HG03571 (cell line): ENCODE results near the gene SCN1B.
"Not testable (repeated sequence)": the region's sequence is repeated elsewhere in the genome, so short reads cannot be mapped to it uniquely, and the experiment has no call there.

Source experiments
- ATAC-seq: cut with Tn5 transposase; IDR thresholded peaks from one replicate; pipeline ENCODE4 v1.9.1; 2021; ENCODE audit not compliant: unreplicated experiment

Gene SCN1B

GRCh38 chr19:35030257-35031071, at the start of gene SCN1B:
SCN1B (plus strand) TSS chr19:35030470; CDS start chr19:35030821, 351 bp downstream.
- ATAC-seq, result no peak

DNA sequence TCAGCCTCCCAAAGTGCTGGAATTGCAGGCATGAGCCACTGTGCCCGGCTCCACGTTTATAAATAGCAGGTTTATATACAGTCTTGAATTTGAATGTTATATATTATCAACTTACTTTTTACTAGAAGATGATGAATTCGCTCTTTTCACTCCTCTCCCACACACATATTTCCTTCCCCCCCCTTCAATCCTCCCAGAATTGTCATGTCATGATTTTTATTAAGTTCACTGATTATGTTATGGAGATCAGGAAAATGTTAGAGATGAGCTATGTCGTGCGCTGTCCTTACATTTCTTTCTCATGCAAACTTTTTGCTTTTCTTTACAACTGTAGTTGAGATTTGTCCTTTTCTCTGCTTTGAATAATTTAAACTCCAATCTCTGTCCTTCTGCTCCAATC, 48.0 kb upstream of the SCN1B start:
- no peak for ATAC-seq

- ATAC-seq, result no peak
Observed at GRCh38 chr19:34983786-34984185, 46.5 kb upstream of the SCN1B start.

DNA sequence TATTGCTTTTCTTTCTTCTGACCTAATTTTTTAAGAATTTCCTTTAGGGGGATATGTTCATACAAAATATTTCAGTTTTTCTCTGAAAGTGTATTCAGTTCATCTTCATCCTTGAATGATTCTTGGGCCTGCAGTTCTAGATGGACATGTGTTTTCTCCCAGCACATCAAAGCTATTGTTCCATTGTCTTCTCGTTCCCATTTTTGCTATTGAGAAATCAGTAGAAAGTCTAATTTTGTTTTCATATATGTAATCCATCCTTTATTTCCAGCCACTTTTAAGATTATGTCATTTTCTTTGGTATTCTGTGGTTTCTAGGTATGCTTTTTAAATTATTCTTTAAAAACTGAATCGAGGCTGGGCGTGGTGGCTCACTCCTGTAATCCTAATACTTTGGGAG, 46.0 kb upstream of the SCN1B start:
- no peak for ATAC-seq

DNA sequence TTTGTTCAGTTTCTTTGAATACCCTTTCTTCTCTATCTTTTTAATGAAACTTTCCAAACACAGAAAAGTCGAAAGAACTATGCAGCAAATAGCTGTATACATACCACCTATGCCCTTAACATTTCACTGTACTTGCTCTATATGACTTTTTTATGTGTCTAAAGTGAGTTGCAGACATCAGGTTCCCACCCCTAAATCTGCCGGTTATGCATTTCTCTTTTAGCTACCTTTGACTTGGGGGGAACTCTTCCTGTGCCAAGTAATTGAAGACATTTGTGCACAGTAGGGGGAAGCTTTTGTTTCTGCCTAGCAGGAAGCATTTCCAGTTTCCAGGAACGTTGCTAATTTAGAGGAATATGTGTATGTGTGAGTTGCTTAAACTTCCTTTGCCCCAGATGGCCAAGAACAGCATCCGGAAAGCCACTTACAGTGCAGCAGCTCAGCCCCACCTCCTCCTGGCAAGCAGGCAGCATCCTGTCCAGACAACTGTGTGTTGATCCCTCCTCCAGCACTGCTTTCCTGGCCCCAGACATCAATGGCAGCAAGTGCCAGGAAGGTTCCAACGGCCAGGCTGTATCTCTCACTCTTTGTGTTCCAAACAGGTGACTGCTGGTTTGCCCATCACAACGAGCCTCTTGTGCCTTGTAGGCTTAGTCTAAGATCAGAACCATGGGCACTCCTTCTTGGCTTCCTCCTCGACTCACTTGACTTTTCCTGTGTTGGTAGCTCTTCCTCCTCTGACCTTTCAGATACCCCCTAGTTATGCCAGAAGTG, 44.8 kb upstream of the SCN1B start:
- no peak for ATAC-seq

GRCh38 chr19:34988119-34988518, 42.2 kb upstream of the SCN1B start:
- no peak for ATAC-seq

DNA sequence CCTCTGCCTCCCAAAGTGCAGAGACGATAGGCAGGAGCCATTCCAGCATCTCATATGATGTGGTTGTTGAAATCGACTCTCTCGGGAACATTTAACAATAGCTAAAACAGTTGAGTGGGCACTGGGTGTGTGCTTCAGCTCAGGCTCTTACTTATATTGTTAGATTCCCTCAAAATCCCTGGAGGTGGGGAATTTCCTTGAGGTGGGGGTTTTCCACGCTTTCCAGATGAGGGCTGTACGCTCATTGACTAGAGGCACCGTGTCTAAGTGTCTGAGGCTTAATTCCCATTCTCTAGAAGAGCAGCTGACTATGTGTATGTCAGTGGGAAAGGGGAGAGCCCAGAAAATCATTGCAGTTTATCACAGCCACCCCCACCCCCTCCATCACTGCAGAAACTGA, 41.0 kb upstream of the SCN1B start:
- no peak for ATAC-seq

- no peak for ATAC-seq
Observed at GRCh38 chr19:34990578-34991192, 39.6 kb upstream of the SCN1B start.

- no peak for ATAC-seq
Observed at GRCh38 chr19:34991542-34992333, 38.5 kb upstream of the SCN1B start.

DNA sequence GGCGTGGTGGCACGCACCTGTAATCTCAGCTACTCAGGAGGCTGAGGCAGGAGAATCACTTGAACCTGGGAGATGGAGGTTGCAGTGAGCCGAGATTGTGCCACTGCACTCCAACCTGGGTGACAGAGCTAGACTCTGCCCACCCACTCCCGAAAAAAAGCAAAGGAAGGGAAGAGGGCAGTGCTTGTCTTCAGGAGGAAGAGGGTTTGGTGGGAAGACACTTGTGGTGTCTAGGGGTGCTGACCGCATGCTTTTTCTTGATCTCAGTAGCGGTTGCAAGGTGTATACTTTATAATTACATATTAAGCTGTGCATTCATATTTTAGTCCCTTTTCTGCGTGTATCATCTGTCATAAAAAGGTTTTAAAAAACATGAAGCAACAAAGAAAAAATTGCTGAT, 37.7 kb upstream of the SCN1B start:
- ATAC-seq, result not testable (repeated sequence)

GRCh38 chr19:34994286-34994642, 36.0 kb upstream of the SCN1B start:
- no peak for ATAC-seq

- ATAC-seq, result no peak
Observed at GRCh38 chr19:34994643-34995541, 35.4 kb upstream of the SCN1B start.

DNA sequence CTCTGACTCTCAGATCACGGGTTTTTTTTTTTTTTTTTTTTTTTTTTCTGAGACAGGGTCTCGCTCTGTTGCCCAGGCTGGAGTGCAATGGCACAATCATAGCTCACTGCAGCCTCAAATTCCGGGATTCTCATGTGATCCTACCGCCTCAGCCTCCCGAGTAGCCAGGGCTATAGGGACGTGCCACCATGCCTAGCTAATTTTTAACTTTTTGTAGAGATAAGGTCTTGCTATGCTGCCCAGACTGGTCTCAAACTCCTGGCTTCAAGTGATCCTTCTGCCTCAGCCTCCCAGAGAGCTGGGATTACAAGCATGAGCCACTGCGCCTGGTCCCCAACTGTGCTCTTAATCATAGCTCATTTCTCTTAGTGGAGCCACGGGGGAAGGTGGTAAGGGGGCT, 34.7 kb upstream of the SCN1B start:
- no peak for ATAC-seq

- no peak for ATAC-seq
Observed at GRCh38 chr19:34997071-34997617, 33.1 kb upstream of the SCN1B start.

- ATAC-seq, result not testable (repeated sequence)
Observed at GRCh38 chr19:34998224-34998623, 32.0 kb upstream of the SCN1B start.

DNA sequence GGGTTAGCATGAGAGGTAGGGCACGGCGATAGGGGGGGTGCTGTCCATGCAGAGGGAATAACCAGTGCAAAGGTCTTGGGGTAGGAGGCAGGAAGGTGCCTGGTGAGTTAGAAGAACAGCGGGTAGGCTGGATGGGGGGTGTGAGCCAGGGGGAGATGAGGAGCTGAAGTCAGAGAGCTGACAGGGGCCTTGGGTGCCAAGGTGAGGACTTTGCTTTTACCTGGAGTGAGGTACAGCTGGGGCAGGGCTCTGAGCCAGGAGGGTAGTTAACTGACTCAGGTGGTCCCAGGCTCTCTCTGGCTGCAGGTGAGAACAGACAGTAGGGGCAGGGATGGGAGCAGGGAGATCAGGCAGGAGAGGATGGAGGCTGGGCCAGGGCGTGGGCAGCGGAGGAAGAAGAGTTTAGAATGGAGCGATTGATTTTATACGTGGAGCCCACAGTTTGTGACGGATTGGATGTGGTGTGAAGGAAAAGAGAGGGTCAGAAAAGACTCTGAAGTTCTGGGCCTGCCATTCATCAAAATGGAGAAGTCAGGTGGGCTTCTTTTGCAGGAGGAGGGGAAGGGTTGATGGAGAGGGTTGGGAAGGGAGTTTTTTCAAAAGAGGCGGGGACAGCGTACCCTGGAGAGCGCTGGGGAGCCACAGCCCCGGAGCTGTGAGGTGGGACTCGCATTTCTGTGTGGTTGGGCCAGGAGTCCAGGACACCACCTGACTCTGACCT, 31.3 kb upstream of the SCN1B start:
- no peak for ATAC-seq

DNA sequence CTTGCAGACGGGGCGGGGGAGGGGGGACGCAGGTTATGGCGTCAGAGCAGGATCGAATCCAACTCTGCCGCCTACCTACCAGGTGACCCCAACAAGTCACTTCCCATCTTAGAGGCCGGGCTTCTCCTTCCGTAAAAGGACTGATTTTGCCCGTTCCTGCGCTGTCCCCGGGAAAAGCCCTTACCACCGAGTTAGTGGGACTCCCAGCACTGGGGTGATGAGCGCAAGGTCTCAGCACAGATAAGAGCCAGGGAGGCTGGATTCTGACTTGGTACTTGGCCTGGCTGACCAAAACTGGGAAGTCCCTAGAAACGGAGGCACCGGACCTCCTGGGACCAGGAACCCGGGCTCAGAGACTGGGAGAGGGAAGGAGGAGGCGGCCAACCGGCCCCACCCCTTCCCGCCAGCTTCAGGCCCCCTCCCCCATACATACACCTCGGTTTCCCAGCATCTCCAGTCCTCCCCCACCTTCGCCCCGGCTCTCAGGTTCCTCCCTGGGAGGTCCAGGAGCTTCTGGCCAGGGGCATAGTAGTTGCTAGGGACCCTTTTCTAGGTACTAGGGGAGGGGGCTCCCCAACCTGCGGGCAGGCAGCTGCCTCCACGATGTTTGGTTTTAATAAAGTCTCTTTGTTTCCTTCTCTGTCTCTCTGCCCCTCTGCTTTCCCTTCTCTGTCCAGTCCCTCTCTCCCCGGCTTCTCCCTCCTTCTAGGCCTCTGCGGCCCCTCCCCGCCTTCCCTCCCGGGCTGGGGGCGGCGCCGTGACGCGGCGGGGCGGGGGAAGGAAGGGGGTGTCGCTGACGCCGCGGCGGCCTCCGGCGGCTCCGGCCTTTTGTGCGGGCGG, 30.6 kb upstream of the SCN1B start, which contains the start of gene GRAMD1A:
TSS of gene GRAMD1A (plus strand) at position 826 of the 840 bp plus-strand sequence. CDS start 156 bp downstream, outside the sequence.
- peak; percentile 42 for ATAC-seq

- ATAC-seq, result no peak
Observed at GRCh38 chr19:35000338-35000646, 30.0 kb upstream of the SCN1B start.
